Lower leg skin (tissue), 4 donors: ENCODE measurements around the gene PCYOX1L. TPM values are rescaled to one million over a fixed set of nuclear protein-coding genes. Genes with fewer than 3 reads are reported as not detected.
A peak's percentile ranks its signal among the peaks of the same experiment; 100 is the strongest.

ENCODE experiments used
- DNase-seq, 2 donors: peaks; one replicate each; pipeline ENCODE4 v3.0.0-alpha.2; 2019; ENCODE audit warnings: low spot score in 2 of 2
- H3K4me3 ChIP-seq: fragments of 200-600 bp; sonication (generic); 2 replicates; pipeline ENCODE4 v1.5.1; 2017; ENCODE audit warnings: mild to moderate bottlenecking, low read depth; ENCODE audit not compliant: poor library complexity, severe bottlenecking
- POLR2A ChIP-seq, 2 donors: fragments of 450-650 bp; IDR thresholded peaks; one replicate each; pipeline ENCODE4 v1.6.1; 2016 to 2017; ENCODE audit warnings: antibody characterized with exemption in 2 of 2, mild to moderate bottlenecking in 1 of 2, moderate library complexity in 1 of 2
- WGBS, 2 donors: methylation state at CpG; one replicate each; pipeline ENCODE4 v1.1.5; 2018; 5-methylcytosine and 5-hydroxymethylcytosine counted together
- intact Hi-C: fragments of 100-400 bp; cut with DNase I; formaldehyde crosslinking; loops from one replicate; pipeline ENCODE4 v1.15.0; 2023; ENCODE audit warnings: low total_unique reads
- total RNA-seq, 4 donors: library from RNA; depleted of rRNA; stranded (reverse); fragments of >200 nt; gene quantifications; one replicate each; pipeline ENCODE4 v1.1.0, GENCODE V29; 2016
- TF ChIP-seq, protein P1 (sequence below), 3 donors: fragments of 450-650 bp; IDR thresholded peaks; one replicate each; pipeline ENCODE4 v1.5.1; 2016; ENCODE audit warnings: antibody characterized with exemption in 3 of 3, mild to moderate bottlenecking in 3 of 3, moderate library complexity in 2 of 3

The PCYOX1L gene, protein sequence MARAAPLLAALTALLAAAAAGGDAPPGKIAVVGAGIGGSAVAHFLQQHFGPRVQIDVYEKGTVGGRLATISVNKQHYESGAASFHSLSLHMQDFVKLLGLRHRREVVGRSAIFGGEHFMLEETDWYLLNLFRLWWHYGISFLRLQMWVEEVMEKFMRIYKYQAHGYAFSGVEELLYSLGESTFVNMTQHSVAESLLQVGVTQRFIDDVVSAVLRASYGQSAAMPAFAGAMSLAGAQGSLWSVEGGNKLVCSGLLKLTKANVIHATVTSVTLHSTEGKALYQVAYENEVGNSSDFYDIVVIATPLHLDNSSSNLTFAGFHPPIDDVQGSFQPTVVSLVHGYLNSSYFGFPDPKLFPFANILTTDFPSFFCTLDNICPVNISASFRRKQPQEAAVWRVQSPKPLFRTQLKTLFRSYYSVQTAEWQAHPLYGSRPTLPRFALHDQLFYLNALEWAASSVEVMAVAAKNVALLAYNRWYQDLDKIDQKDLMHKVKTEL
- total RNA-seq = 1 to 10 TPM; 2.7 to 5.6 (median 3.9) TPM

DNA sequence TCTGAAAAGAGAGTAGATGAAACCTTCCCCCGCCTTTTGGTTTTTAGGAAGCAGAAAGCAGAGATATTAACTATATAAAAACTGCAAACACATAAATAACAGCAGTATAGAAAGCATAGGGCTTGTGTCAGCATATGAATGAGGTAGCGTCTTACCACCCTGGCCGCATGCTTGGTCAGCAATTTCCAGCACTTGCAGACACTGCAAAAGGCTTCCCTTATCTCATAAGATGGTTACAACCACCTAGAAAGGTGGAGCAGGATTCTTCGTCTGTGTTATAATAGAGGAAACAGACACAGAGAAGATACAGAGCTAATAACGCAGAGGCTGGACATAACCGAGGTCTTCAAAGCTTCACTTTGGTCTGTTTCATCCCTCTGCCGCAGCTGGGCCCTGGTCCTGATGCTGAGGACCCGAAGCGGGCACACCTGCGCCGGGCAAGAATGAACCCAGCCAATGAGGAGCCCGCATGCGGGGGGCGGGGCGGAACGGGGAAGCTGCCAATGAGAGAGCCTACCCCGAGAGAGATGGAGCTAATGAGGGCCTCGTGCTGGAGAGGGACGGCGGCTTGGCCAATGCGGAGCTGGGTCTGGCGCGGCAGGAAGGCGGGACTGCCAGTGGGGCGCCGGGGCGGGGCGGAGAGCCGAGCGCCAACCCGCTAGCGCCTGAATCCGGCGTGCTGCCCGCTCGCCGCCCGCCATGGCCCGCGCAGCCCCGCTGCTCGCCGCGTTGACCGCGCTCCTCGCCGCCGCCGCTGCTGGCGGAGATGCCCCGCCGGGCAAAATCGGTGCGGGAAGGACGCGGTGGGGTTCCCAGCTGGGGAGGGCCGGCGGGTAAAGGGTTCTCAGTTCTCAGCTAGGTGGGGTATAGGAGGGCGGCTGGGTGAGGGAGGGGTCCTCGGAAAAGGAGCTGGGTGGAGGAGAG is at the start of gene PCYOX1L:
PCYOX1L (plus strand) TSS at position 677 of the 924 bp plus-strand sequence; CDS start at position 700, 23 bp downstream.
- DNase-seq = peak; percentile 95 to 99
- H3K4me3 ChIP-seq = peak within 1 kb of the TSS; percentile 58
- 2 to 4% methylated on average over 33 to 53 of the region's 61 CpGs for WGBS, 2 donors
- intact Hi-C loops = no loop called here
- no peak for TF ChIP-seq POLR2A (IDR thresholded peaks at IDR 0.05)
- TF ChIP-seq, protein P1, sequence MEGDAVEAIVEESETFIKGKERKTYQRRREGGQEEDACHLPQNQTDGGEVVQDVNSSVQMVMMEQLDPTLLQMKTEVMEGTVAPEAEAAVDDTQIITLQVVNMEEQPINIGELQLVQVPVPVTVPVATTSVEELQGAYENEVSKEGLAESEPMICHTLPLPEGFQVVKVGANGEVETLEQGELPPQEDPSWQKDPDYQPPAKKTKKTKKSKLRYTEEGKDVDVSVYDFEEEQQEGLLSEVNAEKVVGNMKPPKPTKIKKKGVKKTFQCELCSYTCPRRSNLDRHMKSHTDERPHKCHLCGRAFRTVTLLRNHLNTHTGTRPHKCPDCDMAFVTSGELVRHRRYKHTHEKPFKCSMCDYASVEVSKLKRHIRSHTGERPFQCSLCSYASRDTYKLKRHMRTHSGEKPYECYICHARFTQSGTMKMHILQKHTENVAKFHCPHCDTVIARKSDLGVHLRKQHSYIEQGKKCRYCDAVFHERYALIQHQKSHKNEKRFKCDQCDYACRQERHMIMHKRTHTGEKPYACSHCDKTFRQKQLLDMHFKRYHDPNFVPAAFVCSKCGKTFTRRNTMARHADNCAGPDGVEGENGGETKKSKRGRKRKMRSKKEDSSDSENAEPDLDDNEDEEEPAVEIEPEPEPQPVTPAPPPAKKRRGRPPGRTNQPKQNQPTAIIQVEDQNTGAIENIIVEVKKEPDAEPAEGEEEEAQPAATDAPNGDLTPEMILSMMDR (IDR thresholded peaks at IDR 0.05) = no peak

DNA sequence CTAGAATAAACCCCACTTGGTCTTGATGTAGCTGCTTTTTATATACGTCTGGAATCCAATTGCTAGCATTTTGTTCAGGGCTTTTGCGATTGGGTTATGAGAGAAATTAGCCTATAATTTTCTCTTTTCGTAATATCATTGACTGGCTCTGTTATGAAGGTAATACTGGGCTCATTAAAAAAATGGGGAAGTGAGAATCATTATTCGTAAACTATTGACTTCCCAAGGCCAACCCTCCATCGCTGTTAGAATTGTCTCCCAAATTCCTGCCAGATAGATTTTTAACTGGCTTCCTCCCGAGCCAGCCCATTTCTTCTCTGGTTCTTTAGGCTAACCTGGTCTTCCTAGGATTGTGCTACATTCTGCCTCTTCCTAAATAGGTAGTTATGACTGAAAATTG is 48.5 kb upstream of the PCYOX1L start:
- DNase-seq = no peak
- no peak for TF ChIP-seq POLR2A (IDR thresholded peaks at IDR 0.05)
- TF ChIP-seq, protein P1 (IDR thresholded peaks at IDR 0.05) = no peak
- 82 to 83% methylated on average over 6 of the region's 6 CpGs for WGBS, 2 donors
- no peak overlapping the region for H3K4me3 ChIP-seq
- intact Hi-C loops = no loop called here

DNA sequence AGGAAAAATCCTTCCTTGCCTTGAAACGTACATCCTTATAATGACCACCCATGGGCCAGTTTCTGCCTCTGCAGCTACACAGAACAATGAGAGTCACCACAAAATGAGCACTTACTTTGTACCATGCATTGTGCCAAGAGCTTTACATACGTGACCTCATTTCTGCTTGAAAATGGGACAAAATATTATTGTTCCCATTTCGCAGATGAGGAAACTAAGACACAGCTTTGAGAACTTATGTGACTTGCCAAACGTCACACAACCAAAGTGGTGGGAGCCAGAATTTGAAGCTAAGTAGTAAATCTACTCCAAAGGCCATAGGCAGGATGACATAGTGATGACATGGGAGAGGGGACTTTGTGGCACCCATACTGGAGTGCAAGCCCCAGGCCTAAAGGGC is 47.4 kb upstream of the PCYOX1L start:
- no peak for DNase-seq
- no peak for TF ChIP-seq POLR2A (IDR thresholded peaks at IDR 0.05)
- intact Hi-C loops = no loop called here
- H3K4me3 ChIP-seq = no peak overlapping the region
- WGBS, 2 donors = 87 to 94% methylated on average over 4 of the region's 4 CpGs

DNA sequence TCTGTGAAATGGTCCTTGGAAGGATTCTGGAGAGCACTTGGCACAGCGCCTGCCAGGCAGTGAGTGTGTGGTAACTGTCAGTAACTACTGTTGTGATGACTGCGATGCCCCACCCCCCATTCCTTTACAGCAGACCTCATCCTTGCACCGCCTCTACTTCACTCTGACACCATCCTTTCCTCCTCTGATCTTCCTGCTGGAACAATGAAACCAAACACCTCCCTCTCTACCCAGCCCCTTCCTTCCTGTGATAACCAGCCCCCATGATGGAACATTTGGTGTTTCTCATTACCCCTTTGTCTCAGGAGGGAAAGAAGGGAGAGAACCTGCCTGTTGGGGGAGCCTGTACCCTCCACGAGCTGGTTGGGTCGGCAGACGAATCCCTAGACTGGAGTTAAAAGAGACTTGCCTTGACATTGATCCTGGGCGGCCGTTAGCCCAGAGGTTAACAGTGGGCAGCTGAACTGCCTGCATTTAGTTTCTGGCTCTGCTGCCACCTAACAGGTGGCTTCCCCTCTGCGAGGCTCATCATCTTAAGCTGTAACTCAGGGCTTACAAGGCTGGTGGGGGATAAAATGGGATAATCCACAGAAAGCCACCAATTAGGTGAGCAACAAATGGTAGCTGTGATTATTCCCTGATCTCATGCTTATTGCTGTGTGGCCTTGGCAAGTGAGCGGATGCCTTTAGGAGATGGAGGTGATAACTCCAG is 46.7 kb upstream of the PCYOX1L start:
- intact Hi-C loops = no loop called here
- no peak for DNase-seq
- WGBS, 2 donors = 71 to 75% methylated on average over 10 of the region's 10 CpGs
- H3K4me3 ChIP-seq = no peak overlapping the region
- TF ChIP-seq, protein P1 (IDR thresholded peaks at IDR 0.05) = no peak
- TF ChIP-seq POLR2A (IDR thresholded peaks at IDR 0.05) = no peak

DNA sequence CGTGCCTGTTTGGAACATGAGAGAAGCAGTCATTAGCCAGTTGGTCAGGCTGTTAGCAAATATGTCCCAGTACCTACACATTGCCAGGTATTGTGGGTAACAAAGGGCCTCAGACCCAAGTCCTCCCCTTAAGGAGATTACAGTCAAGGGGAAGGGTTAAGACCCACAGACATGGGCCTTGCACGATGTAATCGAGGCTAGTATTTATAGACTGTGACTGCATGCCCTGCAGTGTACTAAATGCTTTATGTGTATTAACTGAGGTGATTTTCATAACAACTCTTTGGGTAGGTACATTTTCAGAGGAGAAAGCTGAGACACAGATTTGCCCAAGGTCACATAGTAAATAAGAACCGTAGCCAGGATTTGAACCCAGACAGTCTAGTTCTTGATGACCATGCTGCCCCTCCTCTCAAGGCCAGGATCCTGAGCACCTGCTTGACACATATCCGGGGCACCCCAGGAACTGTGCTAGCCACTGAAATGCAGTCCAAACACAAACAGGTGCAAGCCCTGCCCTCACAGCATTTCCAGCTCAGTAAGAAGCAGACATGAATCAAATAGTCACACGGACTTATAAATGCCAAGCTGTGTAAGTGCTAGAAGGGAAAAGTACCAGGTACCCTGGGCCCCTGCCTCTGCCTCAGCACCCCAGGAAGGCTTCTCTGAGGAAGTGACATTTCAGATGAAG is 44.5 kb upstream of the PCYOX1L start:
- no peak for DNase-seq
- intact Hi-C loops = no loop called here
- 79 to 90% methylated on average over 6 of the region's 6 CpGs for WGBS, 2 donors
- H3K4me3 ChIP-seq = no peak overlapping the region
- no peak for TF ChIP-seq POLR2A (IDR thresholded peaks at IDR 0.05)
- TF ChIP-seq, protein P1 (IDR thresholded peaks at IDR 0.05) = no peak
